ENCODE data around the gene LGALS12.
"Not testable (repeated sequence)": the region's sequence is repeated elsewhere in the genome, so short reads cannot be mapped to it uniquely, and the experiment has no call there.

LGALS12 gene

GRCh38 chr11:63547061-63547460 is 41.2 kb downstream of the LGALS12 start:
- in situ Hi-C loops (cut with HindIII; ENCODE audit: low sequenced_read_pairs) = no loop called here
- no peak overlapping the region for H3K4me3 ChIP-seq (ENCODE audit: low read depth, low read length)
- no peak for DNase-seq (ENCODE audit: low read depth)
- no peak for TF ChIP-seq CTCF (IDR thresholded peaks at IDR 0.05; ENCODE audit: low read depth, low read length, missing control alignments)

- H3K4me3 ChIP-seq (ENCODE audit: low read depth, low read length) = no peak overlapping the region
- no peak for DNase-seq (ENCODE audit: low read depth)
- in situ Hi-C loops (cut with HindIII; ENCODE audit: low sequenced_read_pairs) = no loop called here
- TF ChIP-seq CTCF (IDR thresholded peaks at IDR 0.05; ENCODE audit: low read depth, low read length, missing control alignments) = no peak
These were observed 42.3 kb downstream of the LGALS12 start for GRCh38 chr11:63548178-63548577.

GRCh38 chr11:63549411-63549810 is 43.5 kb downstream of the LGALS12 start:
- in situ Hi-C loops (cut with HindIII; ENCODE audit: low sequenced_read_pairs) = no loop called here
- H3K4me3 ChIP-seq (ENCODE audit: low read depth, low read length) = no peak overlapping the region
- TF ChIP-seq CTCF (IDR thresholded peaks at IDR 0.05; ENCODE audit: low read depth, low read length, missing control alignments) = no peak
- DNase-seq (ENCODE audit: low read depth) = no peak

- DNase-seq (ENCODE audit: low read depth); H3K4me3 ChIP-seq (ENCODE audit: low read depth, low read length): not testable (repeated sequence)
- in situ Hi-C loops (cut with HindIII; ENCODE audit: low sequenced_read_pairs) = loop anchor here (5.0 kb wide), 1 partner anchor 42 kb away; no protein-coding TSS in a partner anchor
These were observed 44.3 kb downstream of the LGALS12 start for GRCh38 chr11:63550156-63550700.

- in situ Hi-C loops (cut with HindIII; ENCODE audit: low sequenced_read_pairs) = loop anchor here (5.0 kb wide), 1 partner anchor 41 kb away; no protein-coding TSS in a partner anchor
- no peak for DNase-seq (ENCODE audit: low read depth)
These were observed 45.4 kb downstream of the LGALS12 start for GRCh38 chr11:63551091-63551888.

GRCh38 chr11:63551889-63552266 is 46.0 kb downstream of the LGALS12 start:
- TF ChIP-seq CTCF (IDR thresholded peaks at IDR 0.05; ENCODE audit: low read depth, low read length, missing control alignments) = no peak
- in situ Hi-C loops (cut with HindIII; ENCODE audit: low sequenced_read_pairs) = loop anchor here (5.0 kb wide), 1 partner anchor 40 kb away; no protein-coding TSS in a partner anchor
- H3K4me3 ChIP-seq (ENCODE audit: low read depth, low read length) = no peak overlapping the region
- DNase-seq (ENCODE audit: low read depth) = no peak

More at GRCh38 chr11:63551091-63551888, 45.4 kb downstream of the LGALS12 start:
- H3K4me3 ChIP-seq (ENCODE audit: low read depth, low read length) = no peak overlapping the region
- TF ChIP-seq CTCF (IDR thresholded peaks at IDR 0.05; ENCODE audit: low read depth, low read length, missing control alignments) = no peak

- TF ChIP-seq CTCF (IDR thresholded peaks at IDR 0.05; ENCODE audit: low read depth, low read length, missing control alignments) = no peak
- H3K4me3 ChIP-seq (ENCODE audit: low read depth, low read length) = no peak overlapping the region
- in situ Hi-C loops (cut with HindIII; ENCODE audit: low sequenced_read_pairs) = loop anchor here (5.0 kb wide), 1 partner anchor 39 kb away; no protein-coding TSS in a partner anchor
- DNase-seq (ENCODE audit: low read depth) = no peak
These were observed 47.0 kb downstream of the LGALS12 start for GRCh38 chr11:63552921-63553320.

Data from astrocyte of the cerebellum (primary cell).